Retinal pigment epithelial cell (primary cell): ENCODE data around the gene TRNP1.

Experiments used
- DNase-seq: peaks from one replicate; pipeline ENCODE4 v3.0.0-alpha.2; 2010; ENCODE audit warnings: low read depth
- H3K4me3 ChIP-seq: 2 replicates; pipeline ENCODE4 v1.5.1; 2011; ENCODE audit warnings: mild to moderate bottlenecking, low read length, control low read depth, moderate library complexity
- TF ChIP-seq, protein P1 (sequence below): conservative IDR thresholded peaks from 2 replicates; pipeline ENCODE4 v1.5.1; 2011; ENCODE audit warnings: low read depth, low read length, control low read depth, inconsistent platforms

TRNP1 gene

DNA sequence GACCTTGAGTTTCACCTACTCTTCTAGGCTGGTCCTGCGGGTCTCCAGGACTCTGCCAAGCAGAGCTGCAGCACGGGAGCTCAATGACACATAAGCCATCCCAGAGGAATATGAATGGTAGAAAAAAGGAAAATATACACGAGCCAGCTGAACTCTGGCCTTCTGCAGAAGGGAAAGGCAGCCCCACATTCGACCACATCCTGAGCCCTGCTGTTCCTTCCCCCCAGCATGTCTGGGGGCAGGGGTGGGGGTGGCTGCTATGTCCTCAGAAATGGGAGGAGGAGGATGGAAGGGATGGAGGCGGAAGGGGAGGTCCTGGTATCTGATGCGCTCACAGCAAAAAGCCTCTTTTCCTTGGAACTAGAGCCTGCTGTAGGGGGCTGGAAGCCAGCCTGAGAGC, 21.1 kb upstream of the TRNP1 start:
- DNase-seq: no peak
- no peak overlapping the region for H3K4me3 ChIP-seq
- TF ChIP-seq, protein P1, sequence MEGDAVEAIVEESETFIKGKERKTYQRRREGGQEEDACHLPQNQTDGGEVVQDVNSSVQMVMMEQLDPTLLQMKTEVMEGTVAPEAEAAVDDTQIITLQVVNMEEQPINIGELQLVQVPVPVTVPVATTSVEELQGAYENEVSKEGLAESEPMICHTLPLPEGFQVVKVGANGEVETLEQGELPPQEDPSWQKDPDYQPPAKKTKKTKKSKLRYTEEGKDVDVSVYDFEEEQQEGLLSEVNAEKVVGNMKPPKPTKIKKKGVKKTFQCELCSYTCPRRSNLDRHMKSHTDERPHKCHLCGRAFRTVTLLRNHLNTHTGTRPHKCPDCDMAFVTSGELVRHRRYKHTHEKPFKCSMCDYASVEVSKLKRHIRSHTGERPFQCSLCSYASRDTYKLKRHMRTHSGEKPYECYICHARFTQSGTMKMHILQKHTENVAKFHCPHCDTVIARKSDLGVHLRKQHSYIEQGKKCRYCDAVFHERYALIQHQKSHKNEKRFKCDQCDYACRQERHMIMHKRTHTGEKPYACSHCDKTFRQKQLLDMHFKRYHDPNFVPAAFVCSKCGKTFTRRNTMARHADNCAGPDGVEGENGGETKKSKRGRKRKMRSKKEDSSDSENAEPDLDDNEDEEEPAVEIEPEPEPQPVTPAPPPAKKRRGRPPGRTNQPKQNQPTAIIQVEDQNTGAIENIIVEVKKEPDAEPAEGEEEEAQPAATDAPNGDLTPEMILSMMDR: no peak

DNA sequence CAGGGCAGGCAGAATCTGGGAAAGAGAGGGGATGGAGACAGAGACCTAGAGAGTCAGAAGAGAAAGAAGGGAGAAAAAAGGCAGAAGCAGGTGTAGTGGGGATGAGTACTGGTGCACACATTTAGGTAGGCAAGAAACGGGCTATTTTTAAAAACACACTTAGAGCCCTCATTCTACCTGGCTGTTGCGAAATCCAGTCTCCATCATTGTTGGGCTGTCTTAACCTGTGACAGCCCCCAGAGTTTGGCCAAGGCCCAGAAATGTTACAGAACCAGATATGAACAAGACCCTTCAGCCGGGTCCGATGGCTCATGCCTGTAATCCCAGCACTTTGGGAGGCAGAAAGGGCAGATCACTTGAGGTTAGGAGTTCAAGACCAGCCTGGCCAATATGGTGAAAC, 20.7 kb upstream of the TRNP1 start:
- TF ChIP-seq, protein P1: no peak
- DNase-seq: no peak
- no peak overlapping the region for H3K4me3 ChIP-seq

DNA sequence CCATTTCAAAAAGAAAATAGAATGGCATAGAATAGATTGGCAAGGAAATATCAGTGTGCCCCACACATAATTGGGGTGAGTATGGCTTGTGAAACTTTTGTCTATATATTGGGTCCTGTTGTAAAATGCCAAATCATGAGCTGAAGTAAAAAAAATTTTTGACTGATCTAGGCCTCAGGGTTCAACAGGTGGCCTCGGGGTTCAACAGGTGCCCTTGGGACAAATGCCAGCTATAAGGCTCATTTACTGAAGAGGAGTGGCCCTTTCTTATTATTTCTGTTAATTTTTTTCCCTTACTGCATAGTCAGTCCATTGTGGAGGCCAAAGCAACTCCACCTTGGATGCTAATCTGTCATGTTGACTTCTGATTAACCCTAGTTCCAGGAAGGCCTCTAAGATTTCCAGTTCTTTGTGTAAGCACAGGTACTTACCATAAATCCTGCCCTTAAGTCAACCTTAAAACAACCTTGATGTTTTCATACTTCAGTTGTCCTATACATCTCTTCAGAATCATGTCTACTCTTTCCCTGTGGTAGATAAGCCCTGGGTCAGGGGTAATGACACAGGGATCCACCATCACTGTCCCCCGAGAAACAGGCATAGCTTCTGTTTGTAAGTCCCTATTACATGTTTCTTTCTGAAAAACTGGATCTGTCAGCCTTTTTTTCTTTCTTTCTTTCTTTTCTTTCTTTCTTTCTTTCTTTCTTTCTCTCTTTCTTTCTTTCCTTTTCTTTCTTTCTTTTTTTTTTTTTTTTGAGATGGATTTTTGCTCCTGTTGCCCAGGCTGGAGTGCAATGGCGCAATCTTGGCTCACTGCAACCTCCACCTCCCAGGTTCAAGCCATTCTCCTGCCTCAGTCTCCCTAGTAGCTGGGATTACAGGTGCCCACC, 16.6 kb upstream of the TRNP1 start:
- TF ChIP-seq, protein P1: no peak
- no peak overlapping the region for H3K4me3 ChIP-seq
- no peak for DNase-seq

DNA sequence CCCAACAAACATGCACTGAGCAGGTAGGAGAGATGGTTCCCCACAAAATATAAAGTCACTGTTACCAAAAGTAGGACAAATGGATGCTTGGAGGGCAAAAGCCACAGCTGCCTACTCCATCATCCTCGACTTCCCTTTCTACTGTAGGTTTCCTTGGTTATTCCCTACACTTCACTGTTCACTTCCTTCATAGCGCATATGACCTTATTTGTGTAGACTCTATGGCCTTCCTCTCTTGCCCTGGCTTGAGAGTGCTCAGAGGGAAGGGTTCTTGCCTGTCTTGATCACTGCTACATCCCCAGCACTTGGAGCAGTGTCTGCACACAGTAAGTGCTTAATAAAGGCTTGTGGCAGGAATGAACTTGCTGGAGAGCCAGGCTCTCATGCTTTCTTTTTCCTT, 14.6 kb upstream of the TRNP1 start:
- H3K4me3 ChIP-seq: no peak overlapping the region
- TF ChIP-seq, protein P1: no peak
- DNase-seq: no peak

DNA sequence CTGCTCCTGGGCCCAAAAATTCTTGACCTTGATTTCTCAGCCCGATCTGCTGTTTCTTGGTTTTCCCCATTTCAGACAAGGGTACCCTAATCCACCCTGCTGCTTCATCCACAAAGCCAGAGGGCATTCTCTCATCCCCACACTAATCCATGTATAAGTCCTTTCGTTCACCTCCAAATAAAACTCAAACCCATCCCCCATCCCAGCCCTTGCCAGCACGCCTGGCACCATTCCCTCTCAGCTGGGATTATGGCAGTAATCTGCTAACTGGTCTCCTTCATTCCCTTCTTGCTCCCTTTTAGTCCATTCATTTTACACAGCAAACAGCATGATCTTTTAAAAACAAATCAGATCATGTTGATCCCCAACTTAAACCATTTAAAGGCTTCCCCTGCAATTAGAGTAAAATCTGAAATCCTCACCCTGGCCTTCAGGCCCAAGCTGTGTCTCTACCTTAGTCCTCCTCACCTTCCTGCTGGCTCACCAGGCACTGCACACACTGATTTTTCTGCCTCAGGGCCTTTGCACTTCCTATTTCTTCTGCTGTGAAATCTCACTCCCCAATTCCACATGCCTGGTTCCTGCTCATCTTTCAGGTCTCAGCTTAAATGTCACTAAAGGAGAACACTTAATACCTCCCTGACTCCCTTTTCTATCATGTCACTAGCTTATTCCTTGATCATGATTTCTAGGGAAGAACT, 12.2 kb upstream of the TRNP1 start:
- TF ChIP-seq, protein P1: no peak
- no peak overlapping the region for H3K4me3 ChIP-seq
- DNase-seq: no peak

DNA sequence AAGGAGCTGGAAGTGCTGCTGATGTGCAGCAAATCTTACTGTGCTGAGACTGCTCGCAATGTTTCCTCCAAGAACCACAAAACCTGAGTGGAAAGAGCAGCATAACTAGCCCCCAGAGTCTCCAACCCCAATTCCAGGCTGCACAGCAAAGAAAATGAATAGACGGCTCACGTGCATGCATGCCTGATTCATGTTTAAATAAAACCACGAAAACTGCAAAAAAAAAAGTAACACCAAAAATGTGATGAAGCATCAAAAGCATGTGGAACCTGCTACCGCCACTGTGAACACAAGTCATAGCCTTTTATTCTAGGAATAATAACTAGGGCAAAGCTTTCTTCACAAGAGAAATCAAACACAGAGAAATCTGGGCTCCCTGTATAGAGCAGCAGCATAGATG, 9.6 kb upstream of the TRNP1 start:
- TF ChIP-seq, protein P1: no peak
- H3K4me3 ChIP-seq: no peak overlapping the region
- DNase-seq: no peak

DNA sequence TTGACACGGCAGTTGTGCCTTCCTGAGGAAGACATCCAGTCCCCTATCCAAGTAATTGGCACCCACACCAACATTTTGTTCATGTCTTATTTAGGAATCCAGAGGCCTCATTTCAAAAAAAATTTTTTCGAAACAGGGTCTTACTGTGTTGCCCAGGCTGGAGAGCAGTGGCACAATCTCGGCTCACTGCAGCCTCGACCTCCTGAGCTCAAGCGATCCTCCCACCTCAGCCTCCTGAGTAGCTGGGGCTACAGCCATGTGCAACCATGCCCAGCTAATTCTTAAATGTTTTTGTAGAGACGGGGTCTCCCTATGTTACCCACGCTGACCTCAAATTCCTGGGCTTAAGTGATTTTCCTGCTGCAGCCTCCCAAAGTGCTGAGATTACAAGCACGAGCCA, 9.2 kb upstream of the TRNP1 start:
- TF ChIP-seq, protein P1: no peak
- no peak overlapping the region for H3K4me3 ChIP-seq
- DNase-seq: no peak
